Hepatocyte (in vitro differentiated cells): ENCODE measurements around the gene ARL15. TPM values are rescaled to one million over a fixed set of nuclear protein-coding genes. Genes with fewer than 3 reads are reported as not detected.

Source experiments
- DNase-seq: peaks from one replicate; pipeline ENCODE4 v3.0.0-alpha.2; 2016; ENCODE audit warnings: low spot score
- H2AFZ ChIP-seq: fragments of 200-600 bp; sonication (generic); 2 replicates; pipeline ENCODE4 v1.6.0; 2016; ENCODE audit warnings: antibody characterized with exemption, mild to moderate bottlenecking
- H3K27ac ChIP-seq: fragments of 200-600 bp; sonication (generic); 2 replicates; pipeline ENCODE4 v1.5.1; 2016; ENCODE audit warnings: mild to moderate bottlenecking
- H3K27me3 ChIP-seq: fragments of 200-600 bp; sonication (generic); 2 replicates; pipeline ENCODE4 v1.6.1; 2016
- H3K36me3 ChIP-seq: fragments of 200-600 bp; sonication (generic); replicated peaks from 2 replicates; pipeline ENCODE4 v1.5.1; 2016; ENCODE audit warnings: low read depth; ENCODE audit not compliant: insufficient read depth
- H3K4me1 ChIP-seq: fragments of 200-600 bp; sonication (generic); 2 replicates; pipeline ENCODE4 v1.5.1; 2016; ENCODE audit warnings: mild to moderate bottlenecking, moderate library complexity; ENCODE audit not compliant: insufficient read depth
- H3K4me2 ChIP-seq: fragments of 200-600 bp; sonication (generic); 2 replicates; pipeline ENCODE4 v1.6.0; 2016
- H3K4me3 ChIP-seq: fragments of 200-600 bp; sonication (generic); 2 replicates; pipeline ENCODE4 v1.5.1; 2016; ENCODE audit warnings: mild to moderate bottlenecking
- H3K79me2 ChIP-seq: fragments of 200-600 bp; sonication (generic); 2 replicates; pipeline ENCODE4 v1.6.0; 2017; ENCODE audit warnings: mild to moderate bottlenecking
- H3K9me2 ChIP-seq: fragments of 200-600 bp; sonication (generic); replicated peaks from 2 replicates; pipeline ENCODE4 v1.6.0; 2017; ENCODE audit warnings: mild to moderate bottlenecking; ENCODE audit not compliant: insufficient read depth
- H3K9me3 ChIP-seq: fragments of 200-600 bp; sonication (generic); 2 replicates; pipeline ENCODE4 v1.5.1; 2016; ENCODE audit warnings: low read depth, mild to moderate bottlenecking
- H4K20me1 ChIP-seq: fragments of 200-600 bp; sonication (generic); 2 replicates; pipeline ENCODE4 v1.6.0; 2016; ENCODE audit warnings: mild to moderate bottlenecking; ENCODE audit not compliant: insufficient read depth, poor library complexity, severe bottlenecking
- CTCF ChIP-seq: fragments of 200-600 bp; sonication (generic); IDR thresholded peaks from 2 replicates; pipeline ENCODE4 v1.5.1; 2016; ENCODE audit warnings: antibody characterized with exemption, mild to moderate bottlenecking; ENCODE audit not compliant: poor library complexity
- EZH2 ChIP-seq: fragments of 200-600 bp; sonication (generic); IDR thresholded peaks from 2 replicates; pipeline ENCODE4 v1.6.1; 2016; ENCODE audit warnings: antibody characterized with exemption, mild to moderate bottlenecking, borderline replicate concordance
- EZH2phosphoT487 ChIP-seq: fragments of 200-600 bp; sonication (generic); IDR thresholded peaks from one replicate; pipeline ENCODE4 v1.6.1; 2018; ENCODE audit warnings: antibody characterized with exemption, mild to moderate bottlenecking, low read depth, moderate library complexity; ENCODE audit not compliant: unreplicated experiment, severe bottlenecking
- WGBS: methylation state at CpG from one replicate; pipeline ENCODE4 v1.1.6; 2016; ENCODE audit warnings: low lambda C conversion rate; ENCODE audit errors: missing lambda C conversion rate; 5-methylcytosine and 5-hydroxymethylcytosine counted together
- polyA plus RNA-seq: library from polyadenylated mRNA; unstranded; fragments of >200 nt; fragmentation: Nextera tagmentation; extraction: Ambion mirVana; gene quantifications from 2 replicates; pipeline ENCODE4 v1.2.1, GENCODE V29; 2016
- total RNA-seq: library from RNA; depleted of rRNA; stranded (reverse); fragments of >200 nt; gene quantifications from 2 replicates; pipeline ENCODE4 v1.2.3, GENCODE V29; 2014

ARL15 gene
- total and polyA plus RNA-seq, 2 experiments from 2014 or later, result 13.3 to 66.3 TPM

DNA sequence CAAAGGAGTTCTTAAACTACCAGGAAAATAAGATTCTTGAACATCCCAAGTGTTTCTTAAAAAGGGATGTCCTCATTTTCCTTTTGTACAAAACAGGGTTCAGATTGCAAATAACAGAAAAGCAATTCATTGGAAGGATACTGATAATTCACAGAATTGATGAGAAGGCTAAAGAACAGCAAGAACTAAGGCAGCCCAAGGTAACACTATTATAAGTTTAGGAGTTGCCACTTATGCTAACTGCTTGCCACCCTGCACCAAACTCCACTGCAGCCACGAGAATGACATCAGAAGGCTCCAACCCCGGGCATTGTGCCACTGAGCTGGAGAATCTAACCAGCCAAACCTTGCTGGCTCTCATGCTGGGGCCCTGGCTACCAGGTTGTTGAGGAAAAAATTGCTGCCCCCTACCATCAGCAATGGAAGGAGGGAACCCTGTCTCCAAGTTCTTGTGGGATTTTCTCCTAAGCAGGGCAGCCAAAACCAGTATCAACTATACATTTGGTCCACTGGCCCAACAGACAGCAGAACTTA, 123.4 kb downstream of the ARL15 start:
- H3K4me1 ChIP-seq, result no peaks in the 10 kb centered on the region
- H3K79me2 ChIP-seq, result peaks cover 55% of the 10 kb centered on the region
- WGBS, result 82% methylated on average over 2 of the region's 2 CpGs
- DNase-seq, result no peak
- H3K4me2 ChIP-seq, result no peak overlapping the region
- H3K27ac ChIP-seq, result no peak overlapping the region
- H3K9me2 ChIP-seq, result no peaks in the 10 kb centered on the region
- TF ChIP-seq EZH2phosphoT487 (no peak), EZH2 (no peak), CTCF (no peak)
- H4K20me1 ChIP-seq, result peaks cover 21% of the 10 kb centered on the region
- no peak overlapping the region for H2AFZ ChIP-seq
- H3K9me3 ChIP-seq, result no peaks in the 10 kb centered on the region
- no peaks in the 10 kb centered on the region for H3K36me3 ChIP-seq
- no peak overlapping the region for H3K4me3 ChIP-seq
- H3K27me3 ChIP-seq, result no peaks in the 10 kb centered on the region

- WGBS, result 38% methylated on average over 8 of the region's 8 CpGs
- no peaks in the 10 kb centered on the region for H3K9me2 ChIP-seq
- H3K9me3 ChIP-seq, result no peaks in the 10 kb centered on the region
- no peak overlapping the region for H3K27ac ChIP-seq
- DNase-seq, result no peak
- no peak overlapping the region for H3K4me2 ChIP-seq
- H3K36me3 ChIP-seq, result no peaks in the 10 kb centered on the region
- TF ChIP-seq EZH2phosphoT487 (no peak), CTCF (no peak), EZH2 (no peak)
- peaks cover 19% of the 10 kb centered on the region for H4K20me1 ChIP-seq
- H3K4me3 ChIP-seq, result no peak overlapping the region
- H3K27me3 ChIP-seq, result no peaks in the 10 kb centered on the region
- peaks cover 52% of the 10 kb centered on the region for H3K79me2 ChIP-seq
- no peaks in the 10 kb centered on the region for H3K4me1 ChIP-seq
- no peak overlapping the region for H2AFZ ChIP-seq
These were observed 124.3 kb downstream of the ARL15 start for GRCh38 chr5:54186108-54186507.

- Histone ChIP-seq H3K27ac (no peak overlapping the region), H3K9me3 (no peaks in the 10 kb centered on the region), H3K4me2 (no peak overlapping the region), H3K79me2 (peaks cover 43% of the 10 kb centered on the region), H3K27me3 (no peaks in the 10 kb centered on the region), H4K20me1 (peaks cover 19% of the 10 kb centered on the region), H3K4me3 (no peak overlapping the region), H2AFZ (no peak overlapping the region), H3K9me2 (no peaks in the 10 kb centered on the region), H3K36me3 (no peaks in the 10 kb centered on the region), H3K4me1 (no peaks in the 10 kb centered on the region)
- 31% methylated on average over 2 of the region's 2 CpGs for WGBS
- peak; percentile 14 for DNase-seq
- no peak for TF ChIP-seq EZH2
- TF ChIP-seq EZH2phosphoT487, result no peak
- no peak for TF ChIP-seq CTCF
These were observed 125.6 kb downstream of the ARL15 start for GRCh38 chr5:54184806-54185205.

DNA sequence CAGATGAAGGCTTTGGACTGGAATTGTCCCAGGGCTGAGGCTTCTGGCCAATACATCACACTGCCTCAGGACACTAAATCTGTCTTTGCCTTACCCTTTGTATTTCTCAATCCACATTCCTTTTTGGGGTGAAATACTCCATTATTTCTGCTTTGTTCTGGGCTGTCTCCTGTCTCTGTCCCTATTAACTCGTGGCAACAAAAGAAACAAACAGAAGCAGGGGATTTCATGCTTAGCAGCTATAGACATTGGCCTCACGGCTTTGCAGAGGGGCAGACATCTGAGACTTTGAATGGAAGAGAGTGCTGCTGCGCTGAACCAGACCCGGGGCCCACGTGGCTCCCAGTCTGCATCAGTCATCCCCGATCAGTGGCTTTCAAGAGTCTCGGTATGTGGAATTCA, 129.7 kb downstream of the ARL15 start:
- no peak for TF ChIP-seq CTCF
- no peak for TF ChIP-seq EZH2phosphoT487
- TF ChIP-seq EZH2, result no peak
- DNase-seq, result no peak
- H2AFZ ChIP-seq, result no peak overlapping the region
- peaks cover 9% of the 10 kb centered on the region for H3K4me1 ChIP-seq
- no peaks in the 10 kb centered on the region for H3K27me3 ChIP-seq
- H4K20me1 ChIP-seq, result peaks cover under 1% of the 10 kb centered on the region
- H3K9me2 ChIP-seq, result no peaks in the 10 kb centered on the region
- no peaks in the 10 kb centered on the region for H3K9me3 ChIP-seq
- H3K4me3 ChIP-seq, result no peak overlapping the region
- WGBS, result 37% methylated on average over 7 of the region's 7 CpGs
- no peak overlapping the region for H3K4me2 ChIP-seq
- H3K79me2 ChIP-seq, result peaks cover 23% of the 10 kb centered on the region
- no peak overlapping the region for H3K27ac ChIP-seq
- H3K36me3 ChIP-seq, result no peaks in the 10 kb centered on the region
